Stimulated activated CD4-positive, alpha-beta T cell treated with anti-CD3 and anti-CD28 coated beads, TNF-alpha, amount 100 ng/mL, for 4 hours (primary cell): ENCODE measurements around the gene TMEM128.
"Not testable (repeated sequence)": the region's sequence is repeated elsewhere in the genome, so short reads cannot be mapped to it uniquely, and the experiment has no call there.

Experiments used
- DNase-seq, 3 experiments: peaks; one replicate each; pipeline ENCODE4 v3.0.0-alpha.2; 2020; ENCODE audit warnings: low read depth in 3 of 3

Gene TMEM128

GRCh38 chr4:4195354-4195753, 52.7 kb downstream of the TMEM128 start:
- no peak for DNase-seq

GRCh38 chr4:4188557-4188956, 59.5 kb downstream of the TMEM128 start:
- not testable (repeated sequence) for DNase-seq
